SK-N-SH (cell line): ENCODE results near the gene TMEM132D.

Source experiments
- FOXM1 ChIP-seq: IDR thresholded peaks from 2 replicates; pipeline ENCODE4 v1.4.0; 2012; ENCODE audit warnings: low read depth, mild to moderate bottlenecking
- GATA2 ChIP-seq: sonication (generic); formaldehyde crosslinking; IDR thresholded peaks from 2 replicates; pipeline ENCODE4 v1.5.0; 2020; ENCODE audit warnings: mild to moderate bottlenecking, missing genetic modification reagents
- NFIC ChIP-seq: IDR thresholded peaks from 2 replicates; pipeline ENCODE4 v1.4.0; 2012; ENCODE audit warnings: borderline replicate concordance
- TF ChIP-seq, protein P1 (sequence below): fragments of 200-600 bp; sonication (generic); IDR thresholded peaks from 2 replicates; pipeline ENCODE4 v1.6.1; 2017; ENCODE audit warnings: antibody characterized with exemption, mild to moderate bottlenecking, moderate library complexity
- TF ChIP-seq, protein P2 (sequence below): fragments of 150-350 bp; IDR thresholded peaks from 2 replicates; pipeline ENCODE4 v1.6.1; 2017; ENCODE audit warnings: antibody characterized with exemption, low read length, low read depth, borderline replicate concordance

DNA sequence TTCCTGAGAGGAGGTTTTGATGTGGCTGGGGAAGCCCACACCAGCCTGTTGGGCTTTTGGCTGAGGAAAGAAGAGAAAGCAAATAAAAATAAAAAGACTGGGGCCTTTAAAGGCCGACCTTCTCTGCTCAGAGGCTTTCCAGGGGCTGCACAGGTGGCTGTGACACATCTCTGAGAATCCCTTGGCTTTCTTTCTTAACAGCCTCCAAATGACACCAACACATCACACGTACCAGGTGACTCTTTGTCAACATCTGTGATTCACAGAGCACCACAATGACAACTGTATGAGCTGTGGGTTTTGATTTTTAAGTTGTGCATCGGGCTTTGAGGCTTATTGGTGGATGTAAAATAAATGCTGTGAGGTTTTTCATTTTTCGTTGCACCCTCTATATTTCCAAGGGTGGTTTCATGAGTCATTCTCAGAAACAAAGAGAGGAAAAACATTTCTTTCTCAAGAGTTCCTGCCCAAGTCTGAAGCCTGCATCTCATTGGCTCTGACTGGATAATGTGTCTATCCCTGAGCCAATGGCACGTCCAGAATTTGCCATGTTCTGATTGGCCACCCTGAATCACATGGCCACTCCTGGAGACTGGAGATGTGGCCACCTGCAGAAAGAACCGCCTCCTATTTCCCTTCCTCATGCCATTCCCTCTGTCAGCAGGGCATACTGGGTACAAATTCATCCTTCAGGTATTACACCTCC lies 701.6 kb downstream of the TMEM132D start:
- TF ChIP-seq FOXM1, result no peak
- TF ChIP-seq, protein P1, sequence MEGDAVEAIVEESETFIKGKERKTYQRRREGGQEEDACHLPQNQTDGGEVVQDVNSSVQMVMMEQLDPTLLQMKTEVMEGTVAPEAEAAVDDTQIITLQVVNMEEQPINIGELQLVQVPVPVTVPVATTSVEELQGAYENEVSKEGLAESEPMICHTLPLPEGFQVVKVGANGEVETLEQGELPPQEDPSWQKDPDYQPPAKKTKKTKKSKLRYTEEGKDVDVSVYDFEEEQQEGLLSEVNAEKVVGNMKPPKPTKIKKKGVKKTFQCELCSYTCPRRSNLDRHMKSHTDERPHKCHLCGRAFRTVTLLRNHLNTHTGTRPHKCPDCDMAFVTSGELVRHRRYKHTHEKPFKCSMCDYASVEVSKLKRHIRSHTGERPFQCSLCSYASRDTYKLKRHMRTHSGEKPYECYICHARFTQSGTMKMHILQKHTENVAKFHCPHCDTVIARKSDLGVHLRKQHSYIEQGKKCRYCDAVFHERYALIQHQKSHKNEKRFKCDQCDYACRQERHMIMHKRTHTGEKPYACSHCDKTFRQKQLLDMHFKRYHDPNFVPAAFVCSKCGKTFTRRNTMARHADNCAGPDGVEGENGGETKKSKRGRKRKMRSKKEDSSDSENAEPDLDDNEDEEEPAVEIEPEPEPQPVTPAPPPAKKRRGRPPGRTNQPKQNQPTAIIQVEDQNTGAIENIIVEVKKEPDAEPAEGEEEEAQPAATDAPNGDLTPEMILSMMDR, result no peak
- TF ChIP-seq NFIC, result no peak
- TF ChIP-seq GATA2 (CRISPR knock-in tag), result no peak
- TF ChIP-seq, protein P2, sequence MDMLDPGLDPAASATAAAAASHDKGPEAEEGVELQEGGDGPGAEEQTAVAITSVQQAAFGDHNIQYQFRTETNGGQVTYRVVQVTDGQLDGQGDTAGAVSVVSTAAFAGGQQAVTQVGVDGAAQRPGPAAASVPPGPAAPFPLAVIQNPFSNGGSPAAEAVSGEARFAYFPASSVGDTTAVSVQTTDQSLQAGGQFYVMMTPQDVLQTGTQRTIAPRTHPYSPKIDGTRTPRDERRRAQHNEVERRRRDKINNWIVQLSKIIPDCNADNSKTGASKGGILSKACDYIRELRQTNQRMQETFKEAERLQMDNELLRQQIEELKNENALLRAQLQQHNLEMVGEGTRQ, result no peak
